GM21529 (cell line): Measurements from ENCODE around the gene BRDT.

ENCODE experiments used
- ATAC-seq: cut with Tn5 transposase; IDR thresholded peaks from one replicate; pipeline ENCODE4 v1.9.1; 2021; ENCODE audit not compliant: unreplicated experiment

BRDT gene

DNA sequence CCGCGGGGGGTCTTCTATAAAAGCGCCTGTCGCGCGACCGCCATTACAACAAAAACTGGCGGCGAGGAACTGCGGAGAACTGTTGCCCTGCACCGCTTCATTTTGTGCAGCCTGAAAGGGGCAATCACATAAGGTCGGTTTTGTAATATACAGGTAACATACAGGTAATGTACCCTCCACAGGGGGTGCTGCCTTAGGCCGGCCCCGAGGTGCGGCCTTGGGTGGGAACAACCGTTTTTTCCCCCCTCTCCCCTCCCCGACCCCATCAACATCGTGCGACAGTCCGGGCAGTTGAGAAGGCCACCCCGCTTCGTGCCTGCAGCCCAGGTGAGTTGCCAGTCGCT is at the start of gene BRDT:
Gene BRDT, plus strand, starts transcription at position 46 of the 344 bp plus-strand sequence. CDS start 13,354 bp downstream, outside the sequence.
- ATAC-seq = no peak

GRCh38 chr1:91900562-91900961 is 48.6 kb upstream of the BRDT start:
- no peak for ATAC-seq

DNA sequence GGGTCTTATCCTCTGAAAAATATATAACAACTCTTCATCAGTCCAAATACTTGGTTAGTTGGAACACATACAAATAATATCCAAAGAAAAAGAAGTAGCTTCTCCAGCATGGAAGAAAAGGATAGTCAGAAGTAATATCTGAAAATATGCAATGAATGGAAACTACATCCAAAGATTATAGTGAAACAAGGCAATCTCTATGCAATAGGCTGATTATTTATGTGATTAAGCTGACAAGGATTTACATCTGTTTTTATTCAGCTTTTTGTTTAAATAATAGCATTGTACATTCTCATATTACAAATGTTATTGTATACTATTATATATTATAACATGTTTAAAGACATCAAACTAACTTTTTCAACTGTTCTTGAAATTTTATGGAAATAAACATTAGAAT is 48.0 kb upstream of the BRDT start:
- ATAC-seq = no peak

- no peak for ATAC-seq
Observed at GRCh38 chr1:91912266-91912665, 36.9 kb upstream of the BRDT start.

GRCh38 chr1:91913018-91913417 is 36.2 kb upstream of the BRDT start:
- ATAC-seq = no peak

DNA sequence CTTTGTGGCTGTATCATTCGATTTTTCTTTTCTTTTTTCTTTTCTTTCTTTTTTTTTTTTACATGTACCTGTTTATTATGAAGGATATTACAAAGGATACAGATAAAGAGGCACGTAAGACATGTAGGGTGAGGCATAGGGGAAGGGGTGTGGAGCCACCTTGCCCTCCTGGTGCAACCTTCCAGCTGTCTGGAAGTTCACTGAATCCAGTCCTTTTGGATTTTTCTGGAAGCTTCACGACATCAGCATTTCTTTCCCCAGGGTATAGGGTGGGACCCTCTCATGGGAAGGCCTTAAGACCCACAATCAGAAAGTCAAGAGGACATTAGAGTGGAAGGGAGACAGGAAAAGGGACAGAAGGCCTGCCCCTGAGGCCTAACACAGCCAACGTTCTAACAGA is 33.2 kb upstream of the BRDT start:
- no peak for ATAC-seq

GRCh38 chr1:91916811-91917460 is 32.3 kb upstream of the BRDT start:
- no peak for ATAC-seq

DNA sequence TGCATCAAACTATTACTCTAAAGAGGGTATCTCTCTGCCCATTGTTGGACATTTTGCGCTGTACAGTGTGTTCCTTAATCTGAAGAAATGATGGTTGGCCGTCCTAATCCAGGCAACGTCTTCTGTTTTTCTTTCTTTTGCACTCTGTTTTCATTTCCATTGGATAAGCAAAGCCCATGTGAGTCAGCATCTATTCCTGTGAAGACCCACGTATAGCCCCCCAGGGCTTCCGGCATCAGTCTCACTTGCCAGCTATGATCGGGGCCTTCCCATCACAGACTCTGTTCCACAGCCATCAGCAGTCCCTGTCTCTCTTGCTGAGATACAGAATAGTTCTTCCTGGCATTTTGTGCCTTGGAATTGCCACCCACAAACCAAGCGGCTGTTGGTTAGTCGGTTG is 29.2 kb upstream of the BRDT start:
- ATAC-seq = no peak

- ATAC-seq = no peak
Observed at GRCh38 chr1:91924146-91924545, 25.1 kb upstream of the BRDT start.

DNA sequence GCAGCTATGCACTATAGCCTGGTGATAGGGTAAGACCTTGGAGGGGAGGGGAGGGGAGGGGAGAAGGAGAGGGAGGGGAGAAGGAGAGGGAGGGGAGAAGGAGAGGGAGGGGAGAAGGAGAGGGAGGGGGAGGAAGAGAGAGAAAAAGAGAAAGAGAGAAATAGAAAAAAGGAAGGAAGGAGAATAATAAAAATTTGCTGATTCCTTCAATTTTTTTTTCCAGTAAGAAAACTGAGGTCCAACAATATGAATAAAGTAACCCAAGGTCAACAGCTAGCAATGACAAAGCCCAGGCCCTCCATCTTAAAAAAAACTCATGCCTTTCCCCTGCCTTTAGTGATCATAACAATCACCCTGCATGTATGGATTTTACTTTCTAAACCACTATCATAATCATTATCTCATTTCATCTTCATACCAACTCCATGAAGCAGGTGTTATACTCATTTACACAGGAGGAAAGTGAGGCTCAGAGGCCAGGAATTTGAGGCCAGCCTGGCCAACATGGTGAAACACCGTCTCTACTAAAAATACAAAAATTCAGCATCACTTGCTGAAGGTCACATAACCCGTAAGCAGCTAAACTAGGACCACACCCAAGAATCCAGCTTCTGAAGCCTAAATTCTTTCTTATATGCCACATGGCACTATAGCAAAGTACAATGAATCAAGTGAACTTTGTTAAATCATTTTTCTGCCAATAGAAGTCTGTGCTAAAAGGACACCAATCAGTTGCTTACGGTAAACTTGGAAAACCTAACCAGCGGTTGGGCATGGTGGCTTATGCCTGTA is 23.4 kb upstream of the BRDT start:
- ATAC-seq = no peak

DNA sequence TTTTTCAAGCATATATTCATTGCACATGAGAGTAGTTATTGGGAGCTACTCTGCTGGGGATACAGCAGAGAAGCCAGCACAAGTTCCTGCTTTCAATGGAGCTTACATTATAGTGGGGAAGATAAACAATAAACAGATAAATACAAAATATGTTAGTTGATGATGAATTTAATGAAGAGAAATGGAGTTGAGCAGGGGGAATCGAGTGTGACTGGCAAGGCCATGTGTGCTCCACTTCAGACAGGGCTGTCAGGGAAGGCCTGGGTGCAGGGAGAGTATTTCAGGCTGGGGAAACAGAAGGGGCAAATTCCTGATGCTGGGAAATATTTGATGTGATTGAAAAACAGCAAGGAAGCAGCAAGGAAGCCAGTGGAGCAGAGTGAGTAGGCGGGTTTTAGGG is 21.2 kb upstream of the BRDT start:
- ATAC-seq = no peak

DNA sequence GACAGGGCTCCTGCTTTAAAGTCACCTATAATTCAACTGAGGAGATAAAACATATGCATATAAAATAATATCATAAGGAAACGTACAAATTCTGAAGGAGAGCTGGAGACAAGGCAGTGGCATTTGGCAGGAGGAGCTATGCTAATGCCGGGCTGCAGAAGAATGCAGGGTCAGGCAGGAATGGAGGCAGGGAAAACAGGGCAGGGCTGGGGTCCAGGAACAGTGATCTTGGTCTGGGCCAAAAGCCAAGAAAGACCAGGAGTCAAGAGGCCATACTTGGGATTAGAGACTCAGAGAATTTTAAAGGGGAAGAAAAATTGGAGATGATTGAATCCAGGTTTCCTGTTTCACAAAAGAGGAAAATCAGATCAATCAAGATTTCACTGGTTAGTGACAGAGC is 20.0 kb upstream of the BRDT start:
- no peak for ATAC-seq

DNA sequence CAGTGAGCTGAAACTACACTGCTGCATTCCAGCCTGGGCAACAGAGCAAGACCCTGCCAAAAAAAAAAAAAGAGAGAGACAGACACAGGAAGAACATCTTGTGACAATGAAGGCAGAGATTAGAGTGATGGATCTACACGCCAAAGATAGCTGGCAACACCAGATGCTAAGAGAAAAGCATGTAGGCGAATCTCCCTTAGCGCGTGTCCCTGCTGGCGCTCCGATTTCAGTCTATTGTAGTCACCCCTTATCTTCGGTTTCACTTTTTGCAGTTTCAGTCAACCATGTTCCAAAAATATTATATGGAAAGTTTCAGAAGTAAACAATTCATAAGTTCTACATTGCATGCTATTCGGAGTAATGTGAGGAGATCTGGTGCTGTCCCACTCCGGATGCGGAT is 11.6 kb upstream of the BRDT start:
- no peak for ATAC-seq

DNA sequence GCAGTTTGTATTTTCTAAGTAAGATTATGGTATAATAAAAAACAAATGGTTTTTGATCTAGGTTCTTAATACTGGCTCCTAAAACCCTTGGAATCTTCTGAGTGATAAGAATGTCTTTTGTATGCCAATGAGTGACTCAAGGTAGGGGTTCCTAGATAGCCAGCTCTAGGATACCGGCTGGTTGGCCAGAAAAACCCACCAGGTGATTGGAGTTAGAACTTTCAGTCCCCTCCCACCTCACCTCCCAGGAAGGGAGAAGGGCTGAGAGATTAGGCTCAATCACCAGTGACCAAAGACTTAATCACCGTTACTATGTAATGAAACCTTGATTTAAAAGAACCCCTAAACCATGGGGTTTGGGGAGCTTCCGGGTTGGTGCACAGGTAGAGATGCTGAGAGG is 8.7 kb upstream of the BRDT start:
- ATAC-seq = no peak

DNA sequence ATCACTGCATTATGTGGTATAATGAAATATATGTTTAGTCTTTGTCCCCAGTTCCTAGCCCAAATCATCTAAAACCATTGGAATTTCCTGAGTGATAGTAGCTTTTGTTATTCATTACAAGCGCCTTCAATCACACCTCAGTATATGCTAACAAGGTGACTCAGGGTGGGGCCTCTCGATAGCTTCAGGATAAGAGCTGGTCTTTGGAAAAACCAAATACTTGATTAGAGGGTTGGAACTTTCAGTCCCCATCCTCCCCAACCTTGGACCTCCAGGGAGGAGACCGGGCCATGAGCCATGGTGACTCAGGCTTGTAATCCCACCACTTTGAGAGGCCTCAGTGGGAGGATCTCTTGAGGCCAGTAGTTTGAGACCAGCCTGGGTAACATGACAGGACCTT is 5.1 kb upstream of the BRDT start:
- ATAC-seq = no peak

DNA sequence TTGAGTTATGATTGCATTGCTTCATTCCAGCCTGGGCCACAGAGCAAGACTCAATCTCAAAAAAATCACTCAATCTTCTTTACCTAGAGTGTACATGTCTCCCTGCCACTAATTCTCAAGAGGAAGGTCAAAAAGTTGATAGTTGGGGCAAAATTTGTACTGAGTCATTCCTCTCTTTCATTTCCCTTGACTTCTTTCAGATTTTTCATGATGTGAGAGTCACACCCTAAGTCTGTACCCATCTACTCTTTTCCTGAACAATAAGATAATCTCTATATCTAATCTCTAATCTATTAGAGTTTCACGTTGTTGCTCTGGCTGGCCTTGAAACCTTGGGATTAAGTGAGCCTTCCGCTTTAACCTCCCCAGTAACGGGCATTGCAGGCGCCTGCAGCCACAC is 1.1 kb upstream of the BRDT start:
- no peak for ATAC-seq

DNA sequence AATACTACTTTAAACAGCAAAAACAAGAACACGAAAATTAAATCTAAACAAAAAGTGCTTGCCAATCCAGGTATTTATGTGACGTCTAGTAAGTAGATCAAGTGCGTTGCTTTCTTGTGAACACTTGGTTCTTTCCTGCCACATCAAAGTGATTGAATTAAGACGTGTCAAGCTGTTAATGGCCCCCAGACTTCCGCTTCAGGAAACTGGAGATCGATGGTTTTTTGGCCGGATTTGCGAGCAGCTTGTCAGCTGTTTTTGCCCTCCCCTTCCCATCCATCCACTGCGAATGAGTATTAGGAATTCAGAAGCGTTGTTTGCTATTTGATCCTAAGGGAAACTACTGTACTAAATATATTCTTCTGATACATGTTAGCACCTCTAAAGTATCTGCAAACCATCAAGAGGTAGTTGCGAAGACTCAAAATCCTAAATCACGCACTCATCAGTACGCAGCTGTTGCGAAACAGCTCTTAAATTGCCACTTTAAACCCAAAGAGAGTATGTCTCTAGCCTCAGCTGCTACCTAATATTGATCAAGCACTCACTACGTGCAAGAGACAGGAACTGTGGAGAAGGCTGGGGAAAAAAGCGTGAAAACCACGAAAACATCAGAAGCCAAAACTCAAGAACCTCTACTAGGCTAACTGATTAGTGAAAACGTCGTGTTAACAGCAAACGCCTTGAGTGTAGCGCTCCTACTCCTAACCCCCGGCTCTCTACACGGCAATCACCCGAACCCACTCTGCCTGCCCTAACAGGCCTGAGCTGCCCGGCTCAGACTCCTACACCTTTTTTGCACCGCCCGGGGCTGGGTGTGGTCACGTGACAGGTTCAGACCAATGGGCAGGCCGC is 473 bp upstream of the BRDT start:
- no peak for ATAC-seq

- no peak for ATAC-seq
Observed at GRCh38 chr1:91952187-91952586, 3.0 kb downstream of the BRDT start.

- no peak for ATAC-seq
Observed at GRCh38 chr1:91958926-91959325, 9.7 kb downstream of the BRDT start.

DNA sequence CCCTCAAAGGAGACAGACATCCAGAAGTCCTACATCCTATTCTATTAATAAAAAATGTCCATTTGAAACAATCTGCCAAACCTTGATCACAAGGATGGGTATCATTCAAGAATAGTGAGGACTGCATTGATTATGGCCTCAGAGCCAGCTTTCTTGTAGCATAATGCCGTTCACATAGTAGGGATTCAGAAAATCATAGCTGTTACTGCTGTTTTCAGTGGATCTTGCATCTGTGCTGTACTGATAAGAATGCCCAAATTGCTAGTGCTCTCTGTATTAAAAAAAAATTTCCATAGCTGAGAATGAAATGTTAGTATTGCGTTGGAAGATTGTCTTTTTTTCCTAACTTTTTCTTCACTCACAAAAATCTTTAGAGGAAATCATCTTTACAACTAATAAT is 19.1 kb downstream of the BRDT start:
- no peak for ATAC-seq

DNA sequence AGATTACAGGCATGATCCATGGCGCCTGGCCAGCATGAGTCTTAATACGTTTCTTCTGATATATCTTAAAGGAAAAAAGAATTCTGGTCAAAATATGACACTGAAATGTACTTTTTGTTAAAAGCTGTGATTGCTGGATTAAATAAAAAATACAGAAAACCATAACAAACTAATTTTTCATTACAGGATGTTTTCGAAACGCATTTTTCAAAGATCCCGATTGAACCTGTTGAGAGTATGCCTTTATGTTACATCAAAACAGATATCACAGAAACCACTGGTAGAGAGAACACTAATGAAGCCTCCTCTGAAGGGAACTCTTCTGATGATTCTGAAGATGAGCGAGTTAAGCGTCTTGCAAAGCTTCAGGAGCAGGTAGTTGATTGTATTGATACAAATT is 30.2 kb downstream of the BRDT start:
- no peak for ATAC-seq

- no peak for ATAC-seq
Observed at GRCh38 chr1:91980663-91981062, 31.5 kb downstream of the BRDT start.
